Thyroid gland (tissue), 4 donors: ENCODE results near the gene MT4.

Experiments
- CTCF ChIP-seq, 6 experiments: fragments of 200-600 bp in 3 of 6; fragments of 450-650 bp in 3 of 6; sonication (generic) in 3 of 6; IDR thresholded peaks; one replicate each; pipeline ENCODE4 v1.5.1; 2016 to 2019; ENCODE audit warnings: antibody characterized with exemption in 6 of 6, mild to moderate bottlenecking in 2 of 6, inconsistent platforms in 1 of 6, moderate library complexity in 1 of 6
- POLR2A ChIP-seq, 2 donors: fragments of 450-650 bp; IDR thresholded peaks; one replicate each; pipeline ENCODE4 v1.6.1; 2017; ENCODE audit warnings: antibody characterized with exemption in 2 of 2, mild to moderate bottlenecking in 2 of 2, moderate library complexity in 1 of 2

DNA sequence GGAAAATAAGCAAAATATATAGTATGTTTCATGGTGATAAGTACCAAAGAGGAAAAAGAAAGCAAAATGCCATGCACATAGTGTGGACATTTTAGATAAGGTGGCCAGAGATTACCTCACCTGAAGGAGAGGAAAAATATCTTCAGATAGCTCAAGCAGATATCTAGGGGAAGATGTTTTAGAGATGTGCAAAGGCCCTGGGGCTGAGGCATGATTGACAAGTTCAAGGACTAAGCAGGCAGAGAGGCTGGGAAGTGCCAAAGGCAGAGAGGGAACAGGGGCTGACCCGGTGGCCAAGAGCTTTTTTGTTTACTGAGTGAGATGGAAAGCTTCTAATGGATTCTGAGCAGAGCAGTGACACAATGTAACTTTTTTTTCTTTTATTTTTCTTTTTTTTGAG, 4.4 kb upstream of the MT4 start:
- no peak for TF ChIP-seq CTCF (IDR thresholded peaks at IDR 0.05)
- no peak for TF ChIP-seq POLR2A (IDR thresholded peaks at IDR 0.05)
